Mucosa of gallbladder (tissue), 1 donor: ENCODE measurements around the gene CMIP. TPM values are rescaled to one million over a fixed set of nuclear protein-coding genes. Genes with fewer than 3 reads are reported as not detected.

Experiments
- DNase-seq: peaks from one replicate; pipeline ENCODE4 v3.0.0-alpha.2; 2020; ENCODE audit warnings: low spot score
- total RNA-seq: library from RNA; stranded (reverse); gene quantifications from one replicate; pipeline ENCODE4 v1.2.1, GENCODE V29; 2021
- donor health status: DM: no; HTN: no; CAD: no.

Gene CMIP
- total RNA-seq, 1 donor from 2014 or later = 95.5 TPM

GRCh38 chr16:81700071-81700779 lies 255.6 kb downstream of the CMIP start:
- no peak for DNase-seq

GRCh38 chr16:81700780-81701165 lies 256.2 kb downstream of the CMIP start:
- DNase-seq = no peak

- DNase-seq = no peak
These were observed 256.8 kb downstream of the CMIP start for GRCh38 chr16:81701296-81701970.

- no peak for DNase-seq
These were observed 257.9 kb downstream of the CMIP start for GRCh38 chr16:81702506-81702905.

GRCh38 chr16:81703177-81704155 lies 258.9 kb downstream of the CMIP start:
- no peak for DNase-seq

- DNase-seq = no peak
These were observed 260.7 kb downstream of the CMIP start for GRCh38 chr16:81705261-81705660.

GRCh38 chr16:81706327-81707295 lies 262.0 kb downstream of the CMIP start:
- DNase-seq = no peak

GRCh38 chr16:81707411-81708265 lies 263.0 kb downstream of the CMIP start:
- DNase-seq = peak; percentile 79

- no peak for DNase-seq
These were observed 263.8 kb downstream of the CMIP start for GRCh38 chr16:81708266-81709015.

- DNase-seq = no peak
These were observed 264.6 kb downstream of the CMIP start for GRCh38 chr16:81709016-81709900.

GRCh38 chr16:81710044-81710443 lies 265.4 kb downstream of the CMIP start:
- DNase-seq = no peak

GRCh38 chr16:81710596-81710995 lies 266.0 kb downstream of the CMIP start:
- no peak for DNase-seq

GRCh38 chr16:81711657-81712319 lies 267.2 kb downstream of the CMIP start:
- DNase-seq = peak; percentile 68

- no peak for DNase-seq
These were observed 268.1 kb downstream of the CMIP start for GRCh38 chr16:81712681-81713080.

GRCh38 chr16:81713295-81713772 lies 268.7 kb downstream of the CMIP start:
- no peak for DNase-seq

GRCh38 chr16:81713796-81714195 lies 269.2 kb downstream of the CMIP start:
- no peak for DNase-seq

- DNase-seq = no peak
These were observed 270.0 kb downstream of the CMIP start for GRCh38 chr16:81714583-81714982.
